LHCN-M2 (cell line): ENCODE data around the gene OR2G2. TPM values are rescaled to one million over a fixed set of nuclear protein-coding genes. Genes with fewer than 3 reads are reported as not detected.

Experiments used
- DNase-seq: peaks from one replicate; pipeline ENCODE4 v3.0.0-alpha.2; 2012; ENCODE audit warnings: low read depth
- polyA plus RNA-seq: library from polyadenylated mRNA; unstranded; fragments of >200 nt; gene quantifications from one replicate; pipeline ENCODE4 v1.2.1, GENCODE V29; 2012; ENCODE audit warnings: missing spikeins
- total RNA-seq: library from RNA; depleted of rRNA; stranded (reverse); fragments of >200 nt; gene quantifications from 2 replicates; pipeline ENCODE4 v1.2.3, GENCODE V29; 2014; rRNA removed

OR2G2 gene
- total RNA-seq = not detected in 2 replicates
- polyA plus RNA-seq = not detected

GRCh38 chr1:247588060-247588459, at the start of gene OR2G2:
Gene OR2G2 (plus strand): TSS chr1:247588360. CDS start chr1:247588360, 0 bp downstream.
- DNase-seq = no peak

- DNase-seq = no peak
Measured at GRCh38 chr1:247538561-247538960, 49.6 kb upstream of the OR2G2 start.

GRCh38 chr1:247539215-247539614, 48.9 kb upstream of the OR2G2 start:
- DNase-seq = no peak

- DNase-seq = no peak
Measured at GRCh38 chr1:247540581-247540980, 47.6 kb upstream of the OR2G2 start.

- no peak for DNase-seq
Measured at GRCh38 chr1:247542811-247543210, 45.3 kb upstream of the OR2G2 start.

GRCh38 chr1:247548092-247548491, 40.1 kb upstream of the OR2G2 start:
- DNase-seq = no peak

- DNase-seq = no peak
Measured at GRCh38 chr1:247548769-247549182, 39.4 kb upstream of the OR2G2 start, which contains the start of gene GCSAML. Gene GCSAML (plus strand): TSS chr1:247549134. CDS start chr1:247549192, 58 bp downstream.

- no peak for DNase-seq
Measured at GRCh38 chr1:247551721-247552120, 36.4 kb upstream of the OR2G2 start.

GRCh38 chr1:247552231-247552630, 35.9 kb upstream of the OR2G2 start:
- DNase-seq = no peak

GRCh38 chr1:247557926-247558674, 30.1 kb upstream of the OR2G2 start:
- DNase-seq = no peak

- no peak for DNase-seq
Measured at GRCh38 chr1:247561711-247562110, 26.4 kb upstream of the OR2G2 start.

GRCh38 chr1:247562198-247562597, 26.0 kb upstream of the OR2G2 start:
- DNase-seq = no peak

GRCh38 chr1:247574236-247574635, 13.9 kb upstream of the OR2G2 start:
- DNase-seq = no peak

GRCh38 chr1:247574664-247575063, 13.5 kb upstream of the OR2G2 start:
- no peak for DNase-seq

- DNase-seq = no peak
Measured at GRCh38 chr1:247576514-247576913, 11.6 kb upstream of the OR2G2 start.

- no peak for DNase-seq
Measured at GRCh38 chr1:247578946-247579460, 9.2 kb upstream of the OR2G2 start.

GRCh38 chr1:247605286-247605685, 17.1 kb downstream of the OR2G2 start, which contains the start of gene OR2G3:
Gene OR2G3 (plus strand): TSS chr1:247605586. CDS start chr1:247605586, 0 bp downstream.
- DNase-seq = no peak

GRCh38 chr1:247613405-247613804, 25.2 kb downstream of the OR2G2 start:
- no peak for DNase-seq

- no peak for DNase-seq
Measured at GRCh38 chr1:247614625-247615024, 26.5 kb downstream of the OR2G2 start.

GRCh38 chr1:247627951-247628350, 39.8 kb downstream of the OR2G2 start:
- no peak for DNase-seq

GRCh38 chr1:247638011-247638410, 49.9 kb downstream of the OR2G2 start:
- DNase-seq = no peak

- DNase-seq = no peak
Measured at GRCh38 chr1:247638781-247639180, 50.6 kb downstream of the OR2G2 start.
